Activated CD4-positive, alpha-beta memory T cell treated with anti-CD3 and anti-CD28 coated beads for 36 hours (primary cell): Measurements from ENCODE around the gene ANXA4. TPM values are rescaled to one million over a fixed set of nuclear protein-coding genes. Genes with fewer than 3 reads are reported as not detected.
"Not testable (repeated sequence)": the region's sequence is repeated elsewhere in the genome, so short reads cannot be mapped to it uniquely, and the experiment has no call there.

Experiments
- CTCF ChIA-PET: fragments of 350-600 bp; sonication (Branson Sonifier 250); formaldehyde crosslinking; loops from one replicate; lab custom pipeline; 2021; ENCODE audit warnings: antibody characterized with exemption, inconsistent platforms; lab: Charles Lee
- POLR2A ChIA-PET: fragments of 350-600 bp; sonication (Branson Sonifier 250); formaldehyde crosslinking; loops from one replicate; lab custom pipeline; 2021; ENCODE audit warnings: antibody characterized with exemption; lab: Charles Lee
- DNase-seq: peaks from one replicate; pipeline ENCODE4 v3.0.0-alpha.2; 2020
- H3K27ac Mint-ChIP-seq: one replicate; pipeline ENCODE4 v1.8.0; 2021; ENCODE audit warnings: mixed read lengths
- H3K27me3 Mint-ChIP-seq: one replicate; pipeline ENCODE4 v1.8.0; 2021; ENCODE audit warnings: mixed read lengths
- H3K36me3 Mint-ChIP-seq: one replicate; pipeline ENCODE4 v1.8.0; 2021; ENCODE audit warnings: mixed read lengths
- H3K4me1 Mint-ChIP-seq: one replicate; pipeline ENCODE4 v1.8.0; 2021; ENCODE audit warnings: low read depth, mixed read lengths
- H3K4me3 Mint-ChIP-seq: one replicate; pipeline ENCODE4 v1.8.0; 2021; ENCODE audit warnings: mild to moderate bottlenecking, mixed read lengths
- H3K9me3 Mint-ChIP-seq: one replicate; pipeline ENCODE4 v1.8.0; 2021; ENCODE audit warnings: mixed read lengths
- intact Hi-C: fragments of 100-400 bp; cut with micrococcal nuclease; formaldehyde crosslinking; loops from one replicate; pipeline ENCODE4 v1.15.1; 2023
- total RNA-seq, 2 experiments: library from RNA; stranded (reverse); gene quantifications; one replicate each; pipeline ENCODE4 v1.2.3, GENCODE V29; 2021

Gene ANXA4
- total RNA-seq, 2 experiments from 2014 or later: 41.3 to 43.2 TPM

DNA sequence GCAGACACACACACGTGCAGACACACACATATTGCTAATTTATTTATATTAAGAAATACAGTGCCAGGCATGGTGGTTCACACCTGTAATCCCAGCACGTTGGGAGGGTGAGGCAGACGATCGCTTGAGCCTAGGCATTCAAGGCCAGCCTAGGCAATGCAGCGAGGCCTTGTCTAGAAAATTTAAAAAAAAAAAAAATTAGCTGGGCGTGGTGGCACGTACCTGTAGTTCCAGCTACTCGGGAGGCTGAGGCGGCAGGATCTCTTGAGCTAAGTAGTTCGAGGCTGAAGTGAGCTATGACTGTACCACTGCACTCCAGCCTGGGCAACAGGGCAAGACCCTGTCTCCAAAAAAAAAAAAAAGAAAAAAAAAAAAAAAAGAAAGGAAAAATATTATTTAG, 28.8 kb downstream of the ANXA4 start:
- peaks cover 54% of the 10 kb centered on the region for H3K4me1 Mint-ChIP-seq
- no peaks in the 10 kb centered on the region for H3K36me3 Mint-ChIP-seq

DNA sequence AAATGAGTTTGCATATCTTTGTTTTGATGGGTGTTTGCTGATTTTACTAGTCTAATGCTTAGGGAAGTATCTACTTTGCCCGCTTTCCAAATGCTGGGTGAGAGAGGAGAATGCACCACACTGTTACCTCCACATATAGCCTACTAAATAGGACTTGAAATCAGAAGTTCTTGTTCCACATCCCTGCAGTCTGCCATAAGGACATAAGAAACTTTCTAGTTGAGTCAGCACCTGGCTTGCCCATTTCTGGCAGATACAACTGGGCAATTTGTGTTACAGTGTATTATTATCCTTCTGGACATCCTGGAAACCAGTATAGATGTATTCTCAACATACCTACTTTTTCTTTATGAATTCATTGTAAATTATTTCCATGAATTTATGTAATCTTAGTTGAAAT, 29.5 kb downstream of the ANXA4 start:
- ChIA-PET POLR2A (interaction anchor here (1.8 kb wide), 1 partner anchor 30 kb away, joined by 5 read pairs; the partner anchor contains the start of gene ANXA4), CTCF (interaction anchor here (0.8 to 1.7 kb wide), 2 partner anchors 45 to 47 kb away, joined by 3 to 5 read pairs; no protein-coding TSS in a partner anchor)
- no peaks in the 10 kb centered on the region for H3K27me3 Mint-ChIP-seq
- peaks cover 52% of the 10 kb centered on the region for H3K4me1 Mint-ChIP-seq
- intact Hi-C loops: loop anchor here (10.0 kb wide), 1 partner anchor 47 kb away; no protein-coding TSS in a partner anchor
- no peaks in the 10 kb centered on the region for H3K36me3 Mint-ChIP-seq
- H3K4me3 Mint-ChIP-seq: no peak overlapping the region
- DNase-seq: no peak
- H3K9me3 Mint-ChIP-seq: peaks cover 4% of the 10 kb centered on the region
- no peak overlapping the region for H3K27ac Mint-ChIP-seq

More for the DNA sequence above, 28.8 kb downstream of the ANXA4 start:
- POLR2A ChIA-PET: no interaction called here
- H3K27ac Mint-ChIP-seq: no peak overlapping the region
- no peak for DNase-seq
- H3K27me3 Mint-ChIP-seq: no peaks in the 10 kb centered on the region
- CTCF ChIA-PET: no interaction called here
- H3K9me3 Mint-ChIP-seq: no peaks in the 10 kb centered on the region
- H3K4me3 Mint-ChIP-seq: no peak overlapping the region
- intact Hi-C loops: loop anchor here (10.0 kb wide), 1 partner anchor 46 kb away; no protein-coding TSS in a partner anchor

DNA sequence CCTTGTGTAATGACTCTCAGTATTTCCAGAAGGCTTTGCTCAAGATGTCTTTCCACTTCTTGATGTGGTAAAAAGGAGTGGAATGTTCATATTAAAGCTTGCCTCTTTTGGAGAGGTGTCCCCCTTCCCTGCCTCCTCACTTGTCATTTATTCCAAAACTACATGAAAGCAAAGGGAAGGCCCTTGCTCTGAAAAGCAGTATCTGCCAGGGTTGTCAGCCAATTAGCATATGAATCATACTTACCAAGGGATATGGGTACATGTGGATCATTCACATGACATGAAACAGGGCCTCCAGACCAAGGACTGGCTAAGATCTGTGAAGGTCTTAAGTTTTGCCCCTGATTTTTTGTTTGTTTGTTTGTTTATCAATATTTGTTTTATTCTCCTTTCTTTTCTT, 31.3 kb downstream of the ANXA4 start:
- Mint-ChIP-seq H3K27ac (peak overlapping the region; percentile 72), H3K36me3 (no peaks in the 10 kb centered on the region), H3K9me3 (peaks cover 11% of the 10 kb centered on the region), H3K27me3 (no peaks in the 10 kb centered on the region), H3K4me3 (no peak overlapping the region), H3K4me1 (peaks cover 52% of the 10 kb centered on the region)
- ChIA-PET POLR2A (interaction anchor here (1.8 kb wide), 1 partner anchor 31 kb away, joined by 5 read pairs; the partner anchor contains the start of gene ANXA4), CTCF (interaction anchor here (0.6 to 1.4 kb wide), 3 partner anchors 32 to 809 kb away, joined by 3 to 5 read pairs (median 3); partner anchors contain the start of gene ANXA4)
- intact Hi-C loops: loop anchor here (10.0 kb wide), 1 partner anchor 48 kb away; no protein-coding TSS in a partner anchor
- DNase-seq: peak; percentile 15

DNA sequence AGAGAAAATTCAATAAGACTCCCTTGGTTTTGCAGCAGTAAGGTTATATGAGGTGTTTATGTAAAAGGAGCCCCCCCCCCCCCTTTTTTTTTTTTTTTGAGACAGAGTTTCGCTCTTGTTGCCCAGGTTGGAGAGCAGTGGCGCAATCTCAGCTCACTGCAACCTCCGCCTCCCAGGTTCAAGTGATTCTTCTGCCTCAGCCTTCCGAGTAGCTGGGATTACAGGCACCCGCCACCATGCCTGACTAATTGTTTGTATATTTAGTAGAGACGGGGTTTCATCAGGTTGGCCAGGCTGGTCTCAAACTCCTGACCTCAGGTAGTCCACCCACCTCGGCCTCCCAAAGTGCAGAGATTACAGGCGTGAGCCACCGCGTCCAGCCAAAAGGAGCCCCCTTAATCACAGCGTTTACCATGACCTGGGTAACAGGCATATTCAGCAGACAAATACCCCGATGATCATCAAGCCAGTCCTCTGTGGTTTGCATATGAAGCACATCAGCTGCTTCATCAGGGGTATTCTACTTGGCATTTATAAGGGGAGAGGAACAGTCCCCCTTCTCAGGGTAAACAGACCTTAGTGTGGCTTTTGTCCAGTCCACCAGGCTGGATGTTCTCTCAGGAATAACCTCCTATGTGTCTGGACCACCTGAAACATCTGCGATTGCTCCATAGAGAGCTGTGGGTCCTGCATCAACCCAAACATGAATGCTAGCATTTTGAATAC, 32.5 kb downstream of the ANXA4 start:
- H3K4me3 Mint-ChIP-seq, POLR2A ChIA-PET, DNase-seq, H3K27me3 Mint-ChIP-seq, H3K36me3 Mint-ChIP-seq, H3K27ac Mint-ChIP-seq: not testable (repeated sequence)
- CTCF ChIA-PET: interaction anchor here (1.0 to 2.5 kb wide), 2 partner anchors 33 to 43 kb away, joined by 3 to 11 read pairs; partner anchors contain the start of gene ANXA4
- intact Hi-C loops: loop anchor here (10.0 kb wide), 1 partner anchor 50 kb away; no protein-coding TSS in a partner anchor
- Mint-ChIP-seq H3K4me1 (peaks cover 52% of the 10 kb centered on the region), H3K9me3 (peaks cover 11% of the 10 kb centered on the region)

DNA sequence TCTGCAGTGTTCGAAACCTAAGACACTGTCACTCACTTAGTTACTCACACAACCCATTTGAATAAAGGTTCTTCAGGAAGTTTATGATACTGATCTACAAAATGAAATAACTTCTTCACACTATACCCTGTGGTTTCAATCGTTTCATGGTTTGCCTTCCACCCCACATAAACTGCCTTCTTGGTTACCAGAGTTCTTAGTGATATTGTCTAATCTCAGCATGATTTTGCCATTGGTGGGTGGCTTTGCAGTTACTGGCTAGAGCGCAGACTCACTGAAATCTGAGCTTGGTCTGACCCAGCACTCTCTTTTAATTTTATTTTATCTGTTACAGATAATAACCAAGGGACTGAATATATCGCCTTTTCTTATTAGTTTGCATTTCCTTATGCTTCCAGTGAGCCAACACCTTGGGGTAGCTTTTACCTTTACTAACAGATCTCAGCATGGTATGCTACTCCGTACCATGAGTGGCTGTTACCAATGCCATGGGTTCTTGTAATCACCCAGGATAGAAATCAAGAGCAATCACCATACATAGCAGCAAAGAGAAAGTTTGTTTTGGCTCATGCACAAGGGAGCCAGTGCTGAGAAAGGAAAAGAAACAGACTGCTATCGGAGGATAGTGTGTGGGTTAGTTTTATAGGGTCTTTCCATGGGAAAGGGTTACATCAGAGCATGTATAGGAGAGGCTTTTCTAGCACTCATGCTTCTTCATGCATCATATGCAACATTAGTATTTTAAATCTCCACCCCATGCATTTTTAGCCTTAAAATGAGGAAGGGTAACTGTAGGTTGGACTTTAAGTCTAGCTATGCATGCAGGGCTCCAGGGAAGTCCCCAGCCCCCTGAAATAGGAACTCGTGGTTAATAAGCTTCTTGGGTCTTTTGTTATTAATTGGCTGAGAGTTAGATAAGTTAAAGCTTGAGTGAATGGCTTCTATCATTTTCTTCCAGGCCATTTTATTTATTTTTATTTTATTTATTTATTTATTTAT, 33.3 kb downstream of the ANXA4 start:
- POLR2A ChIA-PET: no interaction called here
- intact Hi-C loops: loop anchor here (10.0 kb wide), 1 partner anchor 50 kb away; no protein-coding TSS in a partner anchor
- Mint-ChIP-seq H3K27me3 (no peaks in the 10 kb centered on the region), H3K36me3 (no peaks in the 10 kb centered on the region), H3K4me1 (peaks cover 46% of the 10 kb centered on the region), H3K9me3 (peaks cover 11% of the 10 kb centered on the region), H3K4me3 (no peak overlapping the region), H3K27ac (no peak overlapping the region)
- CTCF ChIA-PET: interaction anchor here (2.4 to 2.5 kb wide), 2 partner anchors 42 to 50 kb away, joined by 7 to 11 read pairs; no protein-coding TSS in a partner anchor
- DNase-seq: peak; percentile 44

DNA sequence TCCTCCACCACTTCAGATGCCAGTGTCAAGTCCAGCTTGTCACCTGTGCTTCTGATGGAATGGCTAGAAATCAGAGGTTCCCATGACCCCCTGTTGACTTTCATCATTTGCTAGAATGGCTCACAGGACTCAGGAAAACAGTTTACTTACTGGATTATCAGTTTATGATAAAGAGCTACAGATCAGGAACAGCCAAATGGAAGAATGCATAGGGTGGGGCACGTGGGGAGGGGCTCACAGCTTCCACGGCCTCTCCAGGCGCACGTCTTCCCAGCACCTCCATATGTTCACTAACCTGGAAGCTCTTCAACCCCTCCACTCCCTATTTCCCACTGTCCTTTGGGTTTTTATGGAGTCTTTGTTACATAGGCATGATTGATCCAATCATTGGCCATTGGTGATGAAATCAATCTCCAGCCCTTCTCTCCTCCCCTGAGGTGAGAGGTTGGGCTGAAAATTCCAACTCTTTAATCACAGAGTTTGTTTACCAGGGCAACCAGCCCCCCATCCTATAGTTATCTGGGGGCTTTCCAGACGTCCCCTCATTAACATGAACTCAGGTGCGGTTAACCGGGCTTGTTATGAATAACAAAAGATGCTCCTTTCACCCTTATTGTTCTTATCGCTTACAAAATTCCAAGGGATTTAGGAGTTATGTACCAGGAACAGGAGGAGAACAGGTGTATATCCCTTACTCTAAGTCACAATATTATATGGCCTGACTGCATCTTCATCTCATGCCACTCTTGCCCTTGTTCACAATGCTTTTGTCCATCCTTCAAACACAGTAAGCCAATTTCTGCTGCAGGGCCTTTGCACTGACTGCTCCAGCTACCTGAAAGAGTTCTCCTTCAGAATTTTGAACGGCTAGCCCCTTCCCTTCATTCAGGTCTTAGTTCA, 35.2 kb downstream of the ANXA4 start:
- peaks cover 11% of the 10 kb centered on the region for H3K9me3 Mint-ChIP-seq
- H3K4me1 Mint-ChIP-seq: peaks cover 34% of the 10 kb centered on the region
- CTCF ChIA-PET: interaction anchor here (0.6 to 2.4 kb wide), 2 partner anchors 52 to 471 kb away, joined by 3 to 7 read pairs; no protein-coding TSS in a partner anchor
- no peak overlapping the region for H3K4me3 Mint-ChIP-seq
- intact Hi-C loops: loop anchor here (10.0 kb wide), 1 partner anchor 52 kb away; no protein-coding TSS in a partner anchor
- H3K36me3 Mint-ChIP-seq: no peaks in the 10 kb centered on the region
- POLR2A ChIA-PET: no interaction called here
- H3K27me3 Mint-ChIP-seq: no peaks in the 10 kb centered on the region
- DNase-seq: no peak
- H3K27ac Mint-ChIP-seq: no peak overlapping the region

DNA sequence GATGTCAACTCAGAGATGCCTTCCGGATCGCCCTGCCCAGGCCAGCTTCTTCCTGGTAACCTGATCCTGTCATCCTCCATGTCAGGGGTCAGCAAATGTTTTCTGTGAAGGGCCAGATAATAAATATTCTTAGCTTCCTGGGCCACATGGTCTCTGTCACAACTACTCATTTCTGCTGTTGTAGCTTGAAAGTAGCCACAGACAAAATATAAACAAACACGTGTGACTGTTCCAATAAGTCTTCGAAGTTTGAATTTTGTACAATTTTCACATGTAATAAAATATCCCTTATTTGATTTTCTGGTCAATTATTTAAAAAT, 35.8 kb downstream of the ANXA4 start:
- Mint-ChIP-seq H3K4me1 (peaks cover 33% of the 10 kb centered on the region), H3K27me3 (no peaks in the 10 kb centered on the region), H3K4me3 (no peak overlapping the region), H3K9me3 (peaks cover 11% of the 10 kb centered on the region), H3K27ac (no peak overlapping the region), H3K36me3 (no peaks in the 10 kb centered on the region)
- intact Hi-C loops: loop anchor here (10.0 kb wide), 1 partner anchor 53 kb away; no protein-coding TSS in a partner anchor
- ChIA-PET CTCF (interaction anchor here (0.6 to 2.4 kb wide), 2 partner anchors 53 to 78 kb away, joined by 3 to 7 read pairs; no protein-coding TSS in a partner anchor), POLR2A (interaction anchor here (0.6 kb wide), 1 partner anchor 96 kb away, joined by 3 read pairs; no protein-coding TSS in a partner anchor)
- DNase-seq: no peak

DNA sequence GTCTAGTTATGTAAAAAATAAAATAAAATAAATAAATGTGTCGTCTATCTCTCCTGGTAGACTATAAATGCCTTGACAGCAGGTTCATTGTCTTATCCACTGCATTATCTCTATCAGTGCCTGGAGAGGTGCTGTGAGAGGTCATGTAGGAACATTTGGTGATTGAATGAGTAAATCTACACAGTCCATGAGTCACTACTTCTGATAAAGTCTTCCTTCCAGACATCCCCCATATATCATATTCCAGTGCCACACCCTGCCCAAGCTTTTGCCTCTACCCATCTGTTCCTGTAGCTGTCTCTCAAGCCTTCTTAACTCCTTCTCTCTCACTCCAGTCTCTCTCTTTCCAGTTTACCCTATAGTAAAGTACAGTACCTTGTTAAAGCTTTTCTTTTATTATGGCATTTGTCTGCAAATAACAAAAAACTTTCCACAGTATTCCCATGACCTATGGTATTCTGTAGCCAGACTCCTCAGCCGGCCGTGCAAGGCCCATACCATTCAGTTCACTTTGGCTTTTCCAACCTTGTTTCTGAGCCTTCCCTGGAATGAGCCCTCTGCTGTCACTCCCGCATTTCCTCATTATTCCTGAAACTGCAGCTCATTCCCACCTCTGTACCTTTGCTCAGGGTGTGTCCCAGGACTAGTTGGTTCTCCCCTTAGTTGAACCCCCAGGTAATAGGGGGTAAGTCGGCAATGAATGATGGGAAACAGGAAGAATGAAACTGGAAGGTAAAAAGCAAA, 37.5 kb downstream of the ANXA4 start:
- no peak overlapping the region for H3K27ac Mint-ChIP-seq
- ChIA-PET CTCF (interaction anchor here (0.6 kb wide), 1 partner anchor 728 kb away, joined by 3 read pairs; no protein-coding TSS in a partner anchor), POLR2A (no interaction called here)
- H3K4me1 Mint-ChIP-seq: peaks cover 19% of the 10 kb centered on the region
- intact Hi-C loops: loop anchor here (10.0 kb wide), 1 partner anchor 55 kb away; no protein-coding TSS in a partner anchor
- DNase-seq: no peak
- H3K27me3 Mint-ChIP-seq: no peaks in the 10 kb centered on the region
- no peaks in the 10 kb centered on the region for H3K36me3 Mint-ChIP-seq
- no peak overlapping the region for H3K4me3 Mint-ChIP-seq
- H3K9me3 Mint-ChIP-seq: peaks cover 11% of the 10 kb centered on the region

DNA sequence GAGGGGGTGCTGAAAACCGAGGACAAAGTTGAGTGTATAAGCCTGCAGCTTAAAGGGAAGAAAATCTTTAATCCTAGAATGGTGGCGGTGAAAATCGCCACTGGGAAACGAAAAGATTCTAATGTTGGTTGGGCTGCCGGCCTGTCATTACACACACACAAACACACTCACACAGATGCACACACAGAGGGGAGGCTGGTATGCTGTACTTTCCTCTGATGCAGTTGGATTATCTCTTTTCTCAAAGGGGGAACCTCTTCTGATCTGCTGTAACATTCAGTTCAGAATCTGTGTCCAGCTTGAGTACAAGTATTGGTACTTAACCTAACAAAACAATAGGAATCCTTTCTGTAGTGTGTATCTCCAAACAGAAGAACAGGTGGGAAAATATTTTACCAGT, 39.0 kb downstream of the ANXA4 start:
- Mint-ChIP-seq H3K4me3 (no peak overlapping the region), H3K9me3 (peaks cover 11% of the 10 kb centered on the region), H3K27ac (no peak overlapping the region), H3K36me3 (no peaks in the 10 kb centered on the region), H3K27me3 (no peaks in the 10 kb centered on the region), H3K4me1 (peaks cover 6% of the 10 kb centered on the region)
- intact Hi-C loops: no loop called here
- POLR2A ChIA-PET: no interaction called here
- CTCF ChIA-PET: interaction anchor here (1.3 kb wide), 1 partner anchor 56 kb away, joined by 4 read pairs; no protein-coding TSS in a partner anchor
- no peak for DNase-seq
